Coronary artery (tissue), 2 donors: ENCODE results near the gene LYL1.

Experiments used
- DNase-seq: peaks from one replicate; pipeline ENCODE4 v3.0.0-alpha.2; 2017; ENCODE audit warnings: low spot score
- H3K27ac ChIP-seq, 2 donors: fragments of 200-600 bp; sonication (generic); one replicate each; pipeline ENCODE4 v1.5.1; 2016 to 2019
- H3K4me3 ChIP-seq: fragments of 200-600 bp; sonication (generic); 2 replicates; pipeline ENCODE4 v1.5.1; 2016; ENCODE audit warnings: mild to moderate bottlenecking, moderate library complexity
- TF ChIP-seq, protein P1 (sequence below): fragments of 200-600 bp; sonication (generic); IDR thresholded peaks from one replicate; pipeline ENCODE4 v1.5.1; 2019; ENCODE audit warnings: antibody characterized with exemption

LYL1 gene

GRCh38 chr19:13058951-13059660 lies 43.6 kb downstream of the LYL1 start:
- no peak for DNase-seq
- TF ChIP-seq, protein P1, sequence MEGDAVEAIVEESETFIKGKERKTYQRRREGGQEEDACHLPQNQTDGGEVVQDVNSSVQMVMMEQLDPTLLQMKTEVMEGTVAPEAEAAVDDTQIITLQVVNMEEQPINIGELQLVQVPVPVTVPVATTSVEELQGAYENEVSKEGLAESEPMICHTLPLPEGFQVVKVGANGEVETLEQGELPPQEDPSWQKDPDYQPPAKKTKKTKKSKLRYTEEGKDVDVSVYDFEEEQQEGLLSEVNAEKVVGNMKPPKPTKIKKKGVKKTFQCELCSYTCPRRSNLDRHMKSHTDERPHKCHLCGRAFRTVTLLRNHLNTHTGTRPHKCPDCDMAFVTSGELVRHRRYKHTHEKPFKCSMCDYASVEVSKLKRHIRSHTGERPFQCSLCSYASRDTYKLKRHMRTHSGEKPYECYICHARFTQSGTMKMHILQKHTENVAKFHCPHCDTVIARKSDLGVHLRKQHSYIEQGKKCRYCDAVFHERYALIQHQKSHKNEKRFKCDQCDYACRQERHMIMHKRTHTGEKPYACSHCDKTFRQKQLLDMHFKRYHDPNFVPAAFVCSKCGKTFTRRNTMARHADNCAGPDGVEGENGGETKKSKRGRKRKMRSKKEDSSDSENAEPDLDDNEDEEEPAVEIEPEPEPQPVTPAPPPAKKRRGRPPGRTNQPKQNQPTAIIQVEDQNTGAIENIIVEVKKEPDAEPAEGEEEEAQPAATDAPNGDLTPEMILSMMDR, result no peak
- H3K27ac ChIP-seq, result peak overlapping the region; percentile 69 to 90
- no peak overlapping the region for H3K4me3 ChIP-seq

DNA sequence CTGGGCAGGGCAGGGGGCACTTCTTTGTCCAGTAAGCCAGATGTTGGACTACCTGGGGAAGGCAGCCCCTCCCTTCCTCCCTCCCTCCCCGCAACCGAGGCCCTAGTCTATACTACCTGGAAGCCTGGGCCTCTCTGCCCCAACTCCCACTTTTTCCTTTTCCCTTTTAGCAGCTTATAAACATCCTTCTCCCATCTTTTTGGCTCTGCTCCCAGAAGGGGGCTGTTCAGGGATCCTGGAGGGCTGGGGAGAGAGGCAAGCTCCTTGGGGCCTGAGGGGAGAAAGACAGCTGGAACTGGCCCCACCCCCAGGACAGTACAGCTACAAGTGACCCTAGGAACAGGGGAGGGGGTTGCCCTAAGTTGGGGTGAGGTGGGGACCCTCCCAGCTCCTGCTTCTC lies 44.9 kb downstream of the LYL1 start:
- no peak for DNase-seq
- peak overlapping the region; percentile 48 for H3K4me3 ChIP-seq
- H3K27ac ChIP-seq, result peak overlapping the region; percentile 99
- TF ChIP-seq, protein P1, result no peak

DNA sequence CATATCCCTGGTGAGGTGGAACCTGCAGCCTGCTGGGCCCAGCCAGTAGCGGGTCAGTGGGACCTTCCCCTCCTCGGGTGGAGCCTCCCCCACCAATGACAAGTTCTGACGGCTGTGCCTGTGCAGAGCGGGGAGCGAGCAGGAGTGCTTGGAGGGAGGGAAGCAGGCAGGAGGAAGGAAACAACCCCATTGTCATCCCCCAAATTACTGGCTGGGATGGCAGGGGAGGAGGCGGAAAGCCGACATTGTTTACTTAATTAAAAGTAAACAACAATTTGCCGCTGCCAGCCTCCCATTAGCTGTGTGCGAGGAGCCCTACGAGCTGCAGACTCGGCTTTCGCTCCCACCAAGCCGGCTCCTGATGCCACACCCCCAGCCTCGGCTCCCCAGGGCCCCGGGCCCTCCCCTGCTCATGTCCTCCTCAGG lies 45.5 kb downstream of the LYL1 start:
- Histone ChIP-seq H3K27ac (peak overlapping the region; percentile 99), H3K4me3 (peak overlapping the region; percentile 48)
- no peak for DNase-seq
- TF ChIP-seq, protein P1, result no peak

DNA sequence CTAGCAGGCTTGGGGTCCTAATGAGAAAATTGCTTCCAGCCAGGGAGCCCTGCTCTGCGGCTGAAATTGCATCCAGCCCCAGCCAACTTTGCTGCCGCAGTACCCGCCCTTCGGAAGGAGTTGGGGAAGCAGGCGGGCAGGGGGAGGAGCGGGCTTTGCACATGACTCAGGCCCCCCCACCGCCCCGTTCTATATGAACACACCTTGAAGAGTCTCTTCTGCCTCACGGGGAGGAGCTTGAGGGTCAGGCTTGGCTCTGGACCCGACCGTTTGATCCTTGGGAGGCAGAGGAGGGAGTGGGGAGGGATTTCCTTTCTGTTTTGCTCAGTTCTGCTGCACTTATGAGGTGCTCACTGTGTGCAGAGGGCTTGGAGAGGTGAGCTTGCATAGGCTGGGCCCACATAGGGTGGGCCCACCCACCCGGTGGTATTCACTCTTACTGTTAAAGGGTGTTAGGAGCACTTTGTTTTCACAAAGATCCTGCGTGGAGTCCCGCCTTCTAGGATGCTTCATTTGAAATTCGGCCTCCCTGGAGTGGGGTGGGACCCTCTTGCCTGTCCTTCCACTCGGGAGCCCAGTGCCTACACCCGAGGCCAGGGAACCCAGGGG lies 46.5 kb downstream of the LYL1 start:
- no peak for DNase-seq
- TF ChIP-seq, protein P1, result no peak
- peak overlapping the region; percentile 99 for H3K27ac ChIP-seq
- H3K4me3 ChIP-seq, result peak overlapping the region; percentile 59

DNA sequence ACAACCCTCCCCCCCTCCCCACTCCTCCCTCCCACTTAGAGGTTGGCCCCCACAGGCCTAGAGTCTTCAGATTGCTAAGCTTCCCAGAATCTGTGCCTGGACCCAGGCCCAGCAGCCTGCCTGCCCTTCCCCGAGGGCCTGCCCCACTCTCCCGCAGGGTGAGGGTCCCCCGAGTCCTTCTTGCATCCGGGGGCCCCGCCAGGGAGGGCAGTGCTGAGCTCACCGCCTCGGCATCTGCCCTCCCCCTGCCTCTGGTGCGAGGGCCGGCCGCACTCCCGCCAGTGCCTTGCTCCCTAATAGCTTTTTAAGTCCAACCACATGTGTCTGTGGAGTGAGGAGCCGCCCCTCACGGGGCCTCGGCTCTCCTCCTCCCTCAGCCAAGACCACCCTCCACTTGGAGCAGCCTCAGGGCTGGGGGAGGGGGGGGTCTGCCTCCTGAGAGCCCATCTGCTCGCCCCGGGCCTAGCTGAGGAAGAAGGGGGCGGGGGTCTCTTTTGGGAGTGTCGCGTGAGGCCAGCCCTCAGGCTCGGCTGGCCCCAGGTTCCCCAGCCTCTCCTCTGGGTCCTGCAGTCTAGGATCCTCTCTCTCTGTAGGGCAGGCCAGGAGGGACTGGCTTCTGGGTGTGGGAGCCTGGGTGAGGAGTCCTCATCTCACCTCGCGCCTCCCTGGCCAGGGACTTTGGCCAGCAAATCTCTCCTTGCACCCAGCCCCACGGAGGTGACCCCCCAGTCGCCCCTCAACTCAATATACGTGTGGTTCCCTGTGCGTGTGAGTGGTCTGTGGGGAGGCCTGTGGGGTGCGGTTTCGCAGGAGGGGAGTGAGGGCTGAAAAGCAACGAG lies 47.2 kb downstream of the LYL1 start:
- H3K27ac ChIP-seq, result peak overlapping the region; percentile 99
- DNase-seq, result peak; percentile 92
- TF ChIP-seq, protein P1, result no peak
- peak overlapping the region; percentile 59 for H3K4me3 ChIP-seq

- TF ChIP-seq, protein P1, result no peak
- no peak for DNase-seq
- peak overlapping the region; percentile 59 for H3K4me3 ChIP-seq
- peak overlapping the region; percentile 99 for H3K27ac ChIP-seq
Measured at GRCh38 chr19:13054626-13055212, 47.9 kb downstream of the LYL1 start.
